Tibial artery (tissue), 4 donors: ENCODE results near the gene PLA2G2E.
"Not testable (repeated sequence)": the region's sequence is repeated elsewhere in the genome, so short reads cannot be mapped to it uniquely, and the experiment has no call there.

Experiments used
- DNase-seq, 2 donors: peaks; one replicate each; pipeline ENCODE4 v3.0.0-alpha.2; 2019
- H3K27ac ChIP-seq, 2 donors: fragments of 200-600 bp; sonication (generic) in 1 of 2; 1 replicate in 1 of 2; 2 replicates in 1 of 2; pipeline ENCODE4 v1.5.1; 2018 to 2019; ENCODE audit warnings: mild to moderate bottlenecking in 1 of 2
- H3K27me3 ChIP-seq, 2 donors: fragments of 200-600 bp; sonication (generic) in 1 of 2; one replicate each; pipeline versions ENCODE4 v1.5.1 to v1.6.0; 2016 to 2019
- H3K36me3 ChIP-seq, 3 donors: fragments of 200-600 bp; sonication (generic) in 2 of 3; one replicate each; pipeline ENCODE4 v1.5.1; 2016 to 2019; ENCODE audit warnings: mild to moderate bottlenecking in 2 of 3
- H3K4me1 ChIP-seq, 4 donors: fragments of 200-600 bp; sonication (generic) in 2 of 4; 1 replicate in 3 of 4; 2 replicates in 1 of 4; pipeline ENCODE4 v1.5.1; 2016 to 2019
- H3K4me3 ChIP-seq, 2 donors: fragments of 200-600 bp; sonication (generic) in 1 of 2; 1 replicate in 1 of 2; 2 replicates in 1 of 2; pipeline ENCODE4 v1.5.1; 2018 to 2019; ENCODE audit warnings: mild to moderate bottlenecking in 2 of 2
- H3K9me3 ChIP-seq, 3 donors: fragments of 200-600 bp; sonication (generic) in 1 of 3; one replicate each; pipeline ENCODE4 v1.5.1; 2016 to 2019
- intact Hi-C: fragments of 100-400 bp; cut with DNase I; formaldehyde crosslinking; loops from one replicate; pipeline ENCODE4 v1.15.0; 2023; ENCODE audit warnings: low total_unique reads
- TF ChIP-seq, protein P1 (sequence below), 2 experiments: fragments of 200-600 bp in 1 of 2; fragments of 450-650 bp in 1 of 2; IDR thresholded peaks; one replicate each; pipeline ENCODE4 v1.5.1; 2017 to 2019; ENCODE audit warnings: antibody characterized with exemption in 2 of 2, mild to moderate bottlenecking in 1 of 2, moderate library complexity in 1 of 2

Gene PLA2G2E

DNA sequence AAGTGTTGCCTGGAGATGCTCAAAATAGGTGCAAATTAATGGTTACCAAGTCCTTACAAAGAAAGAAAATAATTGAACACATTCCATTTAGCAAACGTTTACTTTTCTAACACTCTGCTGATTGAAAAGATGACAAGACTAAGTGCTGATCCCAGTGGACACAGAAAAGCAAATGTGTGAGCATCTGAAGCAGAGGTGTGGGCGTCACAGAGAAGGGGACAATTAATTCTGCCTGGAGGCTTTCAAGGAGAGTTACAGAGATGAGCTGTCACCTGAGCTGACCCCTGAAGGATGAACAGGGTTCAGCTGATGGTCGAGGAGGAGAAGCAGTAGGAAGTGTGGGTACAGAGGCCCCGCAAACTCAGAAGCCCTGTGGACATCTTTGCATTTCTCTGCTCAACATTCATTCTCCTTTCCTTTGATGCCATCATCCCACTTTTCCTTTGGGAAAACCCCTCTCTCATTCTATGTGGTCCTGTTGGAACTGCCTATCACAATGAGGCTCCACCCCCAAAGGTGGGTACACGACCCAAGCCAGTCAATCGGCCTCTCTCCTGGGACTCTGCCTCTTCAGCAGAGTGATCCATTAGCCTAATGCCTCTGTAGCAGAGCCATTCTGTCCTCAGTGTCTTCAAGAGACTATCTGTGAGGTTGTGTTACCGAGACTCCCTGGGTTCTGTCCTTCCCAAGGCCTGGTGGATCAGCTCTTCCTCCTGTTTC lies 17.2 kb upstream of the PLA2G2E start:
- DNase-seq = no peak
- TF ChIP-seq, protein P1, sequence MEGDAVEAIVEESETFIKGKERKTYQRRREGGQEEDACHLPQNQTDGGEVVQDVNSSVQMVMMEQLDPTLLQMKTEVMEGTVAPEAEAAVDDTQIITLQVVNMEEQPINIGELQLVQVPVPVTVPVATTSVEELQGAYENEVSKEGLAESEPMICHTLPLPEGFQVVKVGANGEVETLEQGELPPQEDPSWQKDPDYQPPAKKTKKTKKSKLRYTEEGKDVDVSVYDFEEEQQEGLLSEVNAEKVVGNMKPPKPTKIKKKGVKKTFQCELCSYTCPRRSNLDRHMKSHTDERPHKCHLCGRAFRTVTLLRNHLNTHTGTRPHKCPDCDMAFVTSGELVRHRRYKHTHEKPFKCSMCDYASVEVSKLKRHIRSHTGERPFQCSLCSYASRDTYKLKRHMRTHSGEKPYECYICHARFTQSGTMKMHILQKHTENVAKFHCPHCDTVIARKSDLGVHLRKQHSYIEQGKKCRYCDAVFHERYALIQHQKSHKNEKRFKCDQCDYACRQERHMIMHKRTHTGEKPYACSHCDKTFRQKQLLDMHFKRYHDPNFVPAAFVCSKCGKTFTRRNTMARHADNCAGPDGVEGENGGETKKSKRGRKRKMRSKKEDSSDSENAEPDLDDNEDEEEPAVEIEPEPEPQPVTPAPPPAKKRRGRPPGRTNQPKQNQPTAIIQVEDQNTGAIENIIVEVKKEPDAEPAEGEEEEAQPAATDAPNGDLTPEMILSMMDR (IDR thresholded peaks at IDR 0.05) = no peak
- H3K9me3 ChIP-seq = no peaks in the 10 kb centered on the region
- H3K27me3 ChIP-seq = peaks cover 0 to 2% of the 10 kb centered on the region in 2 donors
- no peaks in the 10 kb centered on the region for H3K4me1 ChIP-seq
- intact Hi-C loops = no loop called here
- H3K4me3 ChIP-seq = no peak overlapping the region
- H3K36me3 ChIP-seq = no peaks in the 10 kb centered on the region
- no peak overlapping the region for H3K27ac ChIP-seq

DNA sequence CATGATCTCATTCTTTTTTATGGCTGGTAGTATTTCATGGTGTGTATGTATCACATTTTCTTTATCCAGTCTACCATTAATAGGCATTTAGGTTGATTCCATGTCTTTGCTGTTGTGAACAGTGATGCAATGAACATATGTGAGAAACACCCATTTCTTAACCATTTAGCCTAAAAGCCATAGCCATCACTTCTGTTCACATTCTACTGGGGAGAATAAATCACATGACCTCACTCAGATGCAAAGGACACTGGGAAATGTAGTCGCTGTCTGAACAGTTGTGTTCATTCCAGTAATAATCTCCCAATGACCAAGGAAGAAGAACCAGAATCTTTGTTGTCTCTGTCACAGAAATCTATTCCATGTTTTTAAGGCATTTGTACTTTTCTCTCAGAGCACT lies 15.1 kb upstream of the PLA2G2E start:
- H3K27me3 ChIP-seq = peaks cover 0 to 2% of the 10 kb centered on the region in 2 donors
- DNase-seq = no peak
- H3K9me3 ChIP-seq = no peaks in the 10 kb centered on the region
- H3K36me3 ChIP-seq = no peaks in the 10 kb centered on the region
- no peak overlapping the region for H3K27ac ChIP-seq
- no peak overlapping the region for H3K4me3 ChIP-seq
- TF ChIP-seq, protein P1 (IDR thresholded peaks at IDR 0.05) = no peak
- H3K4me1 ChIP-seq = no peaks in the 10 kb centered on the region
- intact Hi-C loops = no loop called here

DNA sequence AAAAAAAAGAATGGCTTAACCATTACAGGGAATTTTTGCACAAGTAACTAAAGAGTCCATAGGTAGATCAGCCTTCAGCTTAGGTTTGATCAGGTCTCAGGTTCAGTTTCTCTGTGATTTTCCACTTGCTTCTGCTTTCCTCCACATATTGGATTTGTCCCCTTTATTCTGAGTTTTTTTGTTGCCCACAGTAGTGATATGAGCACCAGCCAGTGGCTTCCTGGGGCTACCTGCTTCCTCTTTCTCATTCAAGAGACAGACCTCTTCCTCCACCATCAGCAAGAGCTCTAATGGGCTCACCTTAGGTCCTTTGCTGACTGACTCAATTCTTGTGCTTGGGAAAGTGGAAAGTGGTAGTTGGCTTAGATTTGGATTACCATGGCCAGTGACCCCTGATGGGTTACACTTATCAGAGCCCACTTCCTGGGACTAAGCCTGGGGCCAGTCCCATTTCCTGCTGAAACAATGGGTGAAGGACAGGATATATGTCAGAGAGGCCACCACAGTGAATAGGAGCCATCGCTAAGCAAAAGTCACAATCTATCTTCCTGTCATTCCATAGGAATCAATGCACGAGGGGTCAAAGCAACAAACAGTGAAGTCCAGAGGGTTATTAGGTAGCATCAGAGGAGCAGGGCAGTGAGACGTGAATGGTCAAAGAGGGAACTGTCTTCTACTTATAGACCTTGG lies 12.8 kb upstream of the PLA2G2E start:
- no peak for DNase-seq
- TF ChIP-seq, protein P1 (IDR thresholded peaks at IDR 0.05) = no peak
- intact Hi-C loops = no loop called here
- Histone ChIP-seq H3K36me3 (no peaks in the 10 kb centered on the region), H3K27me3 (peaks cover 0 to 2% of the 10 kb centered on the region in 2 donors), H3K9me3 (peaks cover 4 to 14% (median 8%) of the 10 kb centered on the region in 3 donors), H3K27ac (no peak overlapping the region), H3K4me3 (no peak overlapping the region), H3K4me1 (no peaks in the 10 kb centered on the region)

DNA sequence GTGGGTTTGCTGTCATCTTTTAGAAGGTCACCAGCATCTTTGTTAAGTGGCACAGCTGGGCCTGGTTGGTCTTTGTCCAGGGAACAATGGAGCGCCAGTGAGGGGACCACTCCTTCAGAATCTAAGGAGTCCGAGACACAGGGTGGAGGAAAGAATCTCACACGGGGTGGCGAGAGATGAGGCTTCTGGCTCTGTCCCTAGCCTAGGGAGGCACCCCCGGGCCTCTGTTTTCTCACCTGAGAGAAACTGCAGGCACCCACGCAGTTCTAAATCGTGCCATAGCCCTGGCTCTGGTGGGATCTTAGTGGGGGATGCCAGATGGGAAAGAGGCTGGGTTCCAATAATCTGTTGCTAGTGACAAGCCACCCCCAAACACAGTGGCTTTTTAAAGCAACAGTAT lies 10.9 kb upstream of the PLA2G2E start:
- no peak for DNase-seq
- no peak overlapping the region for H3K4me3 ChIP-seq
- TF ChIP-seq, protein P1 (IDR thresholded peaks at IDR 0.05) = no peak
- intact Hi-C loops = no loop called here
- no peaks in the 10 kb centered on the region for H3K36me3 ChIP-seq
- H3K27me3 ChIP-seq = no peaks in the 10 kb centered on the region
- no peak overlapping the region for H3K27ac ChIP-seq
- no peaks in the 10 kb centered on the region for H3K4me1 ChIP-seq
- peaks cover 4 to 18% (median 8%) of the 10 kb centered on the region in 3 donors for H3K9me3 ChIP-seq

DNA sequence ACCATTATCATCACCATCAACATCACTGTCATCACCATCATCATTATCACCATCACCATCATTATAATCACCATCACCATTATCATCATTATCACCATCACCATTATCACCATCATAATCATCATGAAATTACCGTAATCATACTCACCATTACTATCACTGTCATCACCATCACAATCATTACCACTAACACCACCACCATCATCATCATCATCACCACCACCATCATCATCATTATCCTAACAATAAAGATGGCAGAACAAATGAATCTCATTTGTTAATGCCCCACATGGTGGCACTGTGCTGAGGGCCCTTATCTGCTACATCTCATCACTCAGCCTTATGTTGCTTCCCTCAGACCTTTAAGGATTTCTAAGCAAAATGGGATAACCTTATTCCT lies 9.4 kb upstream of the PLA2G2E start:
- TF ChIP-seq, protein P1 (IDR thresholded peaks at IDR 0.05) = no peak
- Histone ChIP-seq H3K27ac (no peak overlapping the region), H3K36me3 (no peaks in the 10 kb centered on the region), H3K27me3 (no peaks in the 10 kb centered on the region), H3K4me1 (no peaks in the 10 kb centered on the region), H3K4me3 (no peak overlapping the region), H3K9me3 (peaks cover 4 to 18% (median 8%) of the 10 kb centered on the region in 3 donors)
- intact Hi-C loops = no loop called here
- DNase-seq = no peak

DNA sequence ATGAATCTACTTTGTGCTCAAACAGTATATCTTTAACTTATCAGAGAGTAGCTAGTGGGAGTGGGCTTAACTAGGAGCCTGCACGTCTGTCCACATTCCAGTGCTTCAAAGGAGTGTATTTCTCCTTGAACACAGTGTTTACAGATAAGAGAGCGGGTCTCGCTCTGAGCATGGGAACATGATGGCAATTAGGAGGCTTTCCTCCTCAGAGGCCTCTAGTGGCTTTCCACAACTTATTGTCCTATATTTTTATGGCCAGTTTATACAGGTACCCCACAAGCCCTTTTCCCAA lies 3.7 kb upstream of the PLA2G2E start:
- H3K4me1 ChIP-seq, H3K4me3 ChIP-seq, intact Hi-C loops, H3K27ac ChIP-seq, H3K36me3 ChIP-seq, DNase-seq: not testable (repeated sequence)
- H3K9me3 ChIP-seq = peaks cover 4 to 13% (median 8%) of the 10 kb centered on the region in 3 donors
- H3K27me3 ChIP-seq = peaks cover 0 to 32% of the 10 kb centered on the region in 2 donors
